Measurements from ENCODE around the gene HAUS6.

DNA sequence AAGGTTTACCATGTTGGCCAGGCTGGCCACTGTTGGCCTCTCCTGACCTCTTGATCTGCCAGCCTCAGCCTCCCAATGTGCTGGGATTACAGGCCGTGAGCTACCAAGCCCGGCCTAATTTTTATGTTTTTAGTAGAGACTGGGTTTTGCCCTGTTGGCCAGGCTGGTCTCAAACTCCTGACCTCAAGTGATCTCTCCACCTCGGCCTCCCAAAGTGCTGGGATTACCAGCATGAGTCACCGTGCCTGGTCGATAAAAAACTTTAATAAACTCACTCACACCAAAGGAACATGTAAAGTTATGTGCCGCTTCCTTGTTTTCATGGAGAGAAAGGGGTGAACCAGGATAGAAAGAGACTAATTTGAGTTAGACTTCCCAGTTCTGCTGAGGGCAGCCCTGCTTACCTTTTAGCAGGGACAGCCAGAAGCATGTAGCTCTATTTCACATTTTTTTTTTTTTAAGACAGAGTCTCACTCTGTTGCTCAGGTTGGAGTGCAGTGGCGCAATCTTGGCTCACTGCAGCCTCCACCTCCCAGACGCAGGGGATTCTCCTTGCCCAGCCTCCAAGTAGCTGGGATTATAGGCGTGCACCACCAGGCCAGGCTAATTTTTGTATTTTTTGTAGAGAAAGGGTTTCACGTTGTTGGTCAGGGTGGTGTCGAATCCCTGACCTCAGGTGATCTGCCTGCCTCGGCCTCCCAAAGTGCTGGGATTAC is 11.4 kb upstream of the HAUS6 start:
- TF ChIP-seq CTCF (IDR thresholded peaks at IDR 0.05; ENCODE audit: low read depth, low read length, missing input control) (no peak), EGR1 (IDR thresholded peaks at IDR 0.05; ENCODE audit: low read depth in 2 of 2) (peak in 1 of 2 donors; percentile 22), REST (IDR thresholded peaks at IDR 0.05) (no peak), MAX (IDR thresholded peaks at IDR 0.05) (no peak)
